HG03439 (cell line): ENCODE measurements around the gene ARHGAP22.

Experiments used
- ATAC-seq: cut with Tn5 transposase; IDR thresholded peaks from one replicate; pipeline ENCODE4 v1.9.1; 2021; ENCODE audit warnings: mild to moderate bottlenecking, moderate library complexity; ENCODE audit not compliant: unreplicated experiment

Gene ARHGAP22

GRCh38 chr10:48536156-48536500, 68.7 kb downstream of the ARHGAP22 start:
- ATAC-seq, result no peak

GRCh38 chr10:48535416-48536155, 69.3 kb downstream of the ARHGAP22 start:
- no peak for ATAC-seq

- ATAC-seq, result no peak
Measured at GRCh38 chr10:48533951-48534720, 70.7 kb downstream of the ARHGAP22 start.

GRCh38 chr10:48533540-48533939, 71.3 kb downstream of the ARHGAP22 start:
- no peak for ATAC-seq

- ATAC-seq, result no peak
Measured at GRCh38 chr10:48531486-48531885, 73.4 kb downstream of the ARHGAP22 start.

GRCh38 chr10:48529331-48529730, 75.5 kb downstream of the ARHGAP22 start:
- ATAC-seq, result no peak

GRCh38 chr10:48527756-48528155, 77.1 kb downstream of the ARHGAP22 start:
- no peak for ATAC-seq

GRCh38 chr10:48526846-48527505, 77.9 kb downstream of the ARHGAP22 start:
- no peak for ATAC-seq

- ATAC-seq, result no peak
Measured at GRCh38 chr10:48526011-48526821, 78.7 kb downstream of the ARHGAP22 start.

GRCh38 chr10:48525113-48525512, 79.8 kb downstream of the ARHGAP22 start:
- ATAC-seq, result no peak

- ATAC-seq, result no peak
Measured at GRCh38 chr10:48523820-48524758, 80.8 kb downstream of the ARHGAP22 start.

GRCh38 chr10:48523212-48523819, 81.6 kb downstream of the ARHGAP22 start:
- ATAC-seq, result no peak

- no peak for ATAC-seq
Measured at GRCh38 chr10:48522011-48522765, 82.7 kb downstream of the ARHGAP22 start.

- ATAC-seq, result no peak
Measured at GRCh38 chr10:48520594-48520993, 84.3 kb downstream of the ARHGAP22 start.

GRCh38 chr10:48520184-48520506, 84.7 kb downstream of the ARHGAP22 start:
- no peak for ATAC-seq

- ATAC-seq, result no peak
Measured at GRCh38 chr10:48519481-48520183, 85.2 kb downstream of the ARHGAP22 start.

- no peak for ATAC-seq
Measured at GRCh38 chr10:48518986-48519385, 85.9 kb downstream of the ARHGAP22 start.
